AG20443 (cell line): Measurements from ENCODE around the gene KCNJ6.
"Not testable (repeated sequence)": the region's sequence is repeated elsewhere in the genome, so short reads cannot be mapped to it uniquely, and the experiment has no call there.

Source experiments
- DNase-seq: peaks from one replicate; pipeline ENCODE4 v3.0.0; 2012; ENCODE audit warnings: low spot score, mixed read lengths

KCNJ6 gene

DNA sequence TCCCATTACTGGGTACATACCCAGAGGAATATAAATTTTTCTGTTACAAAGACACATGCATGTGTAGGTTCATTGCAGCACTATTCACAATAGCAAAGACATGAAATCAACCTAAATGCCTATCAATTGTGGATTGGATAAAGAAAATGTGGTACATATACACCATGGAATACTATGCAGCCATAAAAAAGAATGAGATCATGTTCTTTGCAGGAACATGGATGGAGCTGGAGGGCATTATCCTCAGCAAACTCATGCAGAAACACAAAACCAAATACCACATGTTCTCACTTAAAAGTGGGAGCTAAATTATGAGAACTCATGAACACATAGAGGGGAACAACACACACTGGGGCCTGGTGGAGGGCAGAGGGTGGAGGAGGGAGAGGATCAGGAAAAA, 272.4 kb downstream of the KCNJ6 start:
- DNase-seq, result not testable (repeated sequence)

DNA sequence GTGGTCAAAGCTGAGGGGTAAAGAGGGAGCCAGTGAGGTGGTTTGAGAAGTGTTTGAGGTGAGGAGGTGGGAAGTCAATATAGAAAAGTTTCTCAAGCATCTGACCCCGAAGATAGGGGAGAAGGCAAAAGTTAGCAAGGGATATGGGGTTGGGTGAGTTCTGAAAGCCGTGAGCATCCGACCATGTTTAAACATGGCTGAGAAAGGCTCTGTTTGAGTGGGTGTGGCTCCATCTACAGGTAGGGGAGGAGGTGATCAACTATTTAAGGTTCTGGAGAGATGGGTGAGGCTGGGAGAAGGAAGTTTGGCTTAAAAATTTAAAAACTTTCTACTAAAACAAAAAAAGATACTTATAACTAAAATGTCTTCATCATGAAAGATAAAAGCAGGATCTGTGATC, 273.8 kb downstream of the KCNJ6 start:
- DNase-seq, result no peak

DNA sequence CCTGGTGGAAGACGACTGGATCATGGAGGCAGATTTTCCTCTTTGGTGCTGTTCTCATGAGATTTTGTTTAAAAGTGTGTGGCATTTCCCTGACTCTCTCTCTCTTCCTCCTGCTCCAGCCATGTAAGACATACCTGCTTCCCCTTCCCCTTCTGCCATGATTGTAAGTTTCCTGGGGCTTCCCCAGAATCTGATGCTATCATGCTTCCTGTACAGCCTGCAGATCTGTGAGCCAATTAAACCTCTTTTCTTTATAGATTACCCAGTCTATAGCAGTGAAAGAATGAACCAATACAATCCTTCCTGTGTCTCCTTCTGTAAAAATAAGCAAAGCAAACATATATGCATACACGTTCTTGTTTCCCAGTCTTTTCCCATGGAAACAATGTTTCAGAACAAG, 276.5 kb downstream of the KCNJ6 start:
- DNase-seq, result no peak

DNA sequence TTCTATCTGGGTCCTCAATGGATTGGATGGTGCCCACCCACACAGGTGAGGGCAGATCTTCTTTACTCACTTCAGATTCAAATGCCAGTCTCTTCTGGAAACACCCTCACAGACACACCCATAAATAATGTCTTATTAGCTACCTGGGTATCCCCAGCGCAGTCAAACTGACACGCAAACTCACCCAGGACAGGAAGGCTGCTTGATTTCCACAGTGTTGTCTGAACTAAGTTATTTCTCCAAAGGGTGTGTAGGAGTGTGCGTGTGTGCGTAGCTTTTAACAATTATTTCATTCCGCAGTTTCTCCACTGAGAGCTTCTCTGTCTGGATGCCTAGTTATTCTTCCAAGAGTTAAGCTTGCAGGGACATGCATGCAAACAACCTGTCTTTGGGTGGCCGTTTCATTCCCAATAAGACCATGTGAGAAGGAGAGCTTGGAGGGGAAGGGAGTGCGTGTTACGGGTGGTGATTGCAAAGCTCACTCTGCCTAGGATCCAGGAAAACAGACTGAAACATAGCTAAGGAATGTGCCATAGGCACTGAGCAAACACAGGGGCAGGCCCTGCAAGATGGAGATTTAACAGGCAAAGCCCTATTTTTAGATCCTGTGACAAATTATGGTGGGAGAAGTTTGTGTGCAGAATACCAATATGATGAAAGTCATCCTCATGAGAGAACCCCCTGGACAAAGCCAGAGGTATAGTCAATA, 280.0 kb downstream of the KCNJ6 start:
- DNase-seq, result peak; percentile 92

DNA sequence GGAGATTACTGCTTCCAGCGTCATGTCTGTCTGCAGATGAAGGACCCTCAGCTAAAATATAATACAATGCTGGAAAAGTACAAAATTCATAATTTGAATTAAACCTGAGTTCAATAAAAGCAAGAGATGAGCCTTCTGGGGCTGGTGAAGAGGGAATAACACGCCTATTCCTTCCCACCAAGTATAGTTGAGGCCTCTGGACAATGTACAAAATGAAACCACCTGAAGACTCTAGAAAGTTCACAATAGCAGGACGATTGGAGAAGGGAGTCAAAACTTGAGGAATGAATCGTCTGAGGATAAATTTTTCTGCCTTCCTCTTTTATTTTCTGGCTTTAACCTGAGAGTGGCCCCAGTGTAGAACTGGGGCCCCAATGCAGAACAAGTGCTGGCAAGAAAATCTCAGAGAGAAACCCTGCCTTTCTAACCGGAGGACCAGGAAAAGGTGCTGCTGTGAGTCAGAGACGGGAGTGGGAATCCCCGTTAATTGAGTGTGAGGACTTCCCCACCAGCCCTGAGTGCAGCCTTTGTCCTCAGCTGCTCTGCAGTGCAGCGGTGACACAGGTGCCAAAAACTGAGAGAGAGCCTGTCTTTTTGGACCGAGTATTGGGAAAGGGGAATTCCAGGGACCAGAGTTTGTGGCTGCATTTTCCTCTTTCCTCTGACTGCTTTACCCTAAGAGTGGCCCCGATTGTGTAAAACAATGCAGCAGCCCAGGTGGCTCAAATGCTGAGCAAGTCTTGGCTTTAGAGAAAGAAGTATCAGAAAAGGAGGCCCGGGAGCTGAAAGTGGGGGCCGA, 284.7 kb downstream of the KCNJ6 start:
- DNase-seq, result no peak

DNA sequence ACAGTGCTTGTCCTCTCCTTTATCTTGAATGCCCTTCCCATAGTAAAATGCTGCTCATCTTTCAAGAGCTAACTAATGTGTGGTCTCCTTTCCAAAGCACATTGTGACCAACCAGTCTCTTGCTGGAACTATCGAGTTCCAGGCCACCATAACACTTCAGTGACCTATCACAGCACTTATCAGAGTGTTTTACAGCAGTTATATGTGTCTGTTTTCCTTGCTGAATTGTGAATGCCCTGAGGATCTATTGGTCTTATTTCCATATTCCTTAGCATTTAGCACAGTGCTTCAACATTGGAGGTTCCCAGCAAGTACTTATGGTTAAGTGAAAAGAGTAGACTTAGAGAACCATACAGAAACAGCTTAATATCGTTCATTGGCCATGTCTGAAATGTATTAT, 285.4 kb downstream of the KCNJ6 start:
- no peak for DNase-seq

DNA sequence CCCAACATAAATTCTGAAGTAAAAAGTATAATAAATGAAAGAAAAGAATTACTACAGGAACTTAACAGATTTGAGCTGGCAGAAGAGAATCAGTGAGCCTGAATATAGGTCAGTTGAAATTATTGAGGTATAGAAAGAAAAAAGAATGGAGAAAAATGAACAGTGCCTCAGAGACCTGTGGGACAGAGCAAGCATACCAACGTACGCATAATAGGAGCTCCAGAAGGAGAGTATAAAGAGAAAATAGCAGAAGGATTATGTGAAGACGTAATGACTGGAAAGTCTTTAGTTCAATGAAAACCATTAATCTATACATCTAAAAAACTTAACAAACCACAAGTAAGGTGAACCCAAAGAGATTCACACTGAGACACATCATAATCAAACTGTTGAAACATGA, 287.9 kb downstream of the KCNJ6 start:
- no peak for DNase-seq

DNA sequence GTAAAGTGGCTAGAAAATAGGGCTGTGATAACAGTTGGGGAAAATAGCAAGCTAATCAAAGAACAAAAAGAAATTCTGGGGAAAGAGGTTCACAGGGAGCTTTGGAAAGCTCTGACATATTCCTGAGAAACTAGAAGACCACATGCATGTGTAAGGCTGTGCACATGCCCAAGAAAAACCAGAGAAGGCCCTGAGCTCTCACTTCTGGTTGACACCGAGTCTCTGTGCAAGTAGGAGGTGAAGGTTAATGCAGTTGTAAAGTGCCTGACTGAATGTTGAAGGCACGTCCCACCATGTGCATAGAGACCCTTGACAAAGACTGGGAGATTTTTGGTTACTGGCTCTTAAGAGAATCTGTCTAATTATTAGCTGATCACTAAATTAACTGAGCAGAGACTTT, 288.7 kb downstream of the KCNJ6 start:
- no peak for DNase-seq

DNA sequence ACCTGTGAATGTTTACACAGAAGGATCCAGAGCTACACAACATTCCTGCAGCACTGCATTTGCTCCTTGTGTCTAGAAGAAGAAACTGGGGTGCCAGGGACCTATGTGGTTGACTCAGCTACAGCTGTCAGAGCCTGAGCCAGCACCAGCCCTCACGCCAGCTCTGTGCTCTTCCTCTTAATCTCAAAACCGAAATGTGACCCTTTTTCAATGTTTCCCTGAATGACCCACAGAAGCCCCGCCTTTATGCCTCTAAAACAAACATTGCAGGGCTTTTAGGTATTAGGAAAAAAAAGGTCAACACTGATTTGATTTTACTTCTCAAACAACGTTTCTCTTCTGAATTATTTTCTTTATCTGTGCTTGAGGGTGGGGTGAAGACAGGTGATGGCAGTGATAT, 289.2 kb downstream of the KCNJ6 start:
- no peak for DNase-seq

DNA sequence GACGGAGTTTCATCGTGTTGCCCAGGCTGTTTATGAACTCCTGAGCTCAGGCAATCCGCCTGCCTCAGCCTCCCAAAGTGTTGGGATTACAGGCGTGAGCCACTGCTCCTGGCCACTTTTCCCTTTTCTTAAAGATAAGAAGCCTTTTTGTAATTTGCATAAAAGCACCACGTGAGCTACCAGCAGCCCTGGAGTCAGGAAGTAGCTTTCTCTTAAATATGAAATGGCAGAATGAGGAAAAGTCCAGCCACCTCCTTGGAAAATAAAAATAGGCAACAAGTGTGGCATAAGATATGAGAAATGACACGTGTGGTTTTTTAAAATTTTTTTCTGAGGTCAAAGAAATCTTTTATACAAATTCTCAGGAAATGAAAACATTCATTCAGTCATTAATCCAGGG, 289.9 kb downstream of the KCNJ6 start:
- DNase-seq, result no peak

DNA sequence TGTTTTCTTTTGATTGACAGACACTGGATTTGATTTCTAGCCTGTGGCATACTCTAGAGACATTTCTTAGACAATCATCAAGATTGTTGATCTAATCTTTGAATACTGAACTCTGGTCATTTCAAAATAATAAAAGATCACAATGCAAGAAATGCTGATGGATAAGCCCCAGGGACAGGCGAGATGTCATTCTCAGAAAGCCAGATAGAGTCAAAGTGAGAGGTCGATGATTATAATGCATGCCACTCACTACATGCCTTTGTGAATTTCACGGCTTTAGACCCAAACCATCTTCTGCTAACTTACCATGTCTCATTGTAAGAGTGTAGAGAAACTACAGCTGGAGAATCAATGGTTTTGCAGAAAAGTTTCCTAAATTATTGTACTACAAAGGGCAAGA, 292.6 kb downstream of the KCNJ6 start:
- no peak for DNase-seq

DNA sequence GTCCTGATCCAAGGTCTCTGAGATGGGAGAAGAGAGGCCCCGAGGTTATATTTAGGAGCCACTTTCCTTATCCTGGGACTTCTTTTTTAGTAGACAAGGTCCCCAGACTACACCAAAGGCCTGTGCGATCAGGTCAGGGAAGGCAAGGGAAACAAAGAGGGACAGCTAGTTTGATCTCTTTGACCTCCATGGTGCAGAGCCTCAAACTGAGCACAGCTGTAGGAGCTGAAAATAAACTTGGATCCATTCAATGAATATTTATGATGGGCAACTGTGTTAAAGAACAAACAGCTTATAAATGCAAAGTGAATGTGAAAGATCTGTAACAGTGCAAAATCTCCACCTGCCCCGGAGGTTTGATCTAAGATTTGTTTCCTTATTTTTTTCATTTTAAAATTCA, 293.1 kb downstream of the KCNJ6 start:
- DNase-seq, result no peak

DNA sequence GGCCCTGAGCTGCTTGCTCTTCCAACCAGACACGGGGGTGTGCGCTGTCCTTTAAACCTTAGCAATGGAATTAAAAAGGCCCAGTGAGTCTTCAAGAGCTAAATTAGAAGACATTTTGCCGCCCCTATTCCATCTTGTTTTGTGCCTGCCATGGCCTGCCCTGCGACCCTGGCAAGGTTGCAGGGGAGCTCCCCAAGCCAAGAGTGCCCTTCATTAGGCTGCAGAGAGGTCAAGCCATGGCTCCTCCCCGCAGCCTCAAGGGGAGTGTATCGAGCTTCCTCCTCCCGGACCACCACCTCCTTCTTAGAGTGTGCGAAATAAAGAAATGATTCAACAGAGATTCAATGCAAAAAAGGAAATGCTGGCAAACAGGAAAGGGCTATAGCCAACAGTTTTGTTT, 293.5 kb downstream of the KCNJ6 start:
- no peak for DNase-seq

DNA sequence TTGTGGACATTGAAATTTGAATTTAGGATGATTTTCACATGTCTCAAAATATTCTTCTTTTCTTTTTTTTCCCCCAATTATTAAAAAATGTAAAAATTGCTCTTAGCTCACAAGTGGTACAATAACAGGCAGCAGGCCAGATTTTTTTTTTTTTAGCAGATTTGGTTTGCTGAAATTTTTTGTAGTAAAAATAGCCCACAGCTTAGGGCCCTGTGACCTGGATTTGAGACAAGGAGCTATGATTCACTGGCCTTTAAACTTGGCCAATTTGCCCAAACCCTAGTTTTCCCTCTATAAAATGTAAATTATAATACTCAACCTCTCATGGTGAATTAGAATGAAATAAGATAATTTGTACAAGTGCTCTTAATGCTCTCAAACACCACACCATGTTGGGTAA, 295.9 kb downstream of the KCNJ6 start:
- DNase-seq, result peak; percentile 36

DNA sequence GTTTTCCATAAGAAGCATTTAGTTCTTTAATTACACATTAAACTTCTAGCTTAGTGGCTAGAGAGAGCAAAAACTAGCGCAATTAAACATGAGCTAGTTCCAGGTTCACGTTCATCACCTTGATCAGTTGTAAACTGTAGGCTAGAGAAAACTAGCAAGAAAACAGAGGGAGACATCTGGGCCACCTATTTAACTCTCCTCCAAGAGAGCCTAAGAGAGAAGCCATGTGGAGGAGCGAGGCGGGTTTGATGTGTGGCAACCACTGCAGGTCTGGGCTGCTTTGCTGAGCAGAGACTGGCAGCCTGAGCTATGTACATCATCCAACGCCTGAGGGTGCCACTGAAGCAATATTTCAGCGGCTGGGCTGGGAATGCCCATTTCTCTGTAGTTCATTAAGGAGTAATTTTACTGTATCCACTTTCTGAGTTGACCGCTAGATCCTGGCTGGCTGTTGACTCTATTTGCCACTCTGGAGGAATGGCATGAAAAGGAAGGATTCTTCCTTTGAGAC, 296.7 kb downstream of the KCNJ6 start:
- DNase-seq, result no peak

DNA sequence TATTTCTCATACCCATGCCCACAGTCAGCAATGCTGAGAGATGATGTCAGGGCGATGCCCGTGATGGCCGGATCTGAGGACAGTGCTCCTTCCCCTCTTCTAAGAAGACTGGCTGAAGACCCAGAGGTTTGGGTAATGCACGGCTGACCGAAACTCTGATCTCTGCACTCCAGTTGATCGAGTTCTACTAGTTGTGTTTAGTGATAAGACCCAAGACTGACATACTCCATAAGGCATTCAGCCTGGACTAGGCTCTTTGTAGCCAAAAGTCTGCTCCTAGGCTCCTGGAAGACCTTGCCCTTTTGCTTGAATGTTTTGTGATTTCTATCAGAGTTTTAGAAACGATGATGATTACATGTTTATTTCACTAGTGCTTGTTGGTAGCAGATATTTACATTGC, 298.2 kb downstream of the KCNJ6 start:
- no peak for DNase-seq

DNA sequence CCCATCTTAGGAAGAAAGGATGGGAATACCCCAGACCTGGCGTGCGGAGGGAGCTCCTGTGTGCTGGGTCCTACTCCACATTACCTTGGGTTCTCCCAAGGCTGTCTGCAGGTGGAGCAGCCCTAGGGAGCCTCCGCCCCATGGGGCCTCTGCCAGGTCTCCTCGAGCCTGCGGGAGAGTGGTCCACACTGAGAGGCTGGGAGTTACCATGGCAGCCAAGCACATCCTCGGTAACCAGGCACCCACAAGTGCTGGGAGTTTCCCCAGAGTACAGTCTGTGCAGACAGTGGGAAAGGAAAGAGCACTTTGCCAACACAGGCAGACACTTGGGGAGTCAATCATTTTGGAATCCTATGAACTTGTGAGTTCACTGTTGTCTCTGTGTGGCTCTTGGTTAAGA, 300.3 kb downstream of the KCNJ6 start:
- no peak for DNase-seq

DNA sequence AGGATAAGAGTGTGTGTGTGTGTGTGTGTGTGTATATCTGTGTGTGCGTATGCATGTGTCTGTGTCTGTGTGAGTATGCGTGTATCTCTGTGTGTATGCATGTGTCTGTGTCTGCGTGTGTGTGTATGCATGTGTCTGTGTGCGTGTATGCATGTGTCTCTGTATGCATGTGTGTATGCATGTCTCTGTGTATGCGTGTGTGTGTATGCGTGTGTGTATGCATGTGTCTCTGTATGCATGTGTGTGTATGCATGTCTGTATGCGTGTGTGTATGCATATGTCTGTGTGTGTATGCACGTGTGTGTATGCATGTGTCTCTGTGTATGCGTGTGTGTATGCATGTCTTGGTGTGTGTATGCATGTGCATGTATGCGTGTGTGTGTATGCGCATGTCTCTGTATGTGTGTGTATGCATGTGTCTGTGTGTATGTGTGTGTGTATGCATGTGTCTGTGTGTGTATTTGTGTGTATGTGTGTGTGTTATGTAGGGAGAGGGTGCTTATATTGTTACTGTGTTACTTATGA, 301.8 kb downstream of the KCNJ6 start:
- no peak for DNase-seq

DNA sequence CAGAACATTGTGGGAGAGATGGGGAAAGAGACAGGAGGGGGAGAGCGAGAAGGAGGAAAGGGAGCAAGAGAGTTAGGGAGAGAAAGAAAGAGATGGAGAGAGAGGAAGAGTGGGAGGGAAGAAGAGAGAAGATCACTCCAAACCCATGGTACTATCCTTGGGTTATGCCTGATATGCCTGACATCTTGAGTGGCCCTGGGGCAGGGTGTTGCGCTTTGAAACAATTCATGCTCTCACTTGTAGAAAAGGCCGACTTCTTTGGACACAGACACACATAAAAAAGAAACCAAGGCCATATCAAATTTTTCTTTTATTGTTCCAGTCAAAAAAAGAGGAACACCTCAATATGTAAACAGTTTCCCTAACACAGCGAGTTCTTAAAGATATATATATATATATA, 309.2 kb downstream of the KCNJ6 start:
- no peak for DNase-seq

DNA sequence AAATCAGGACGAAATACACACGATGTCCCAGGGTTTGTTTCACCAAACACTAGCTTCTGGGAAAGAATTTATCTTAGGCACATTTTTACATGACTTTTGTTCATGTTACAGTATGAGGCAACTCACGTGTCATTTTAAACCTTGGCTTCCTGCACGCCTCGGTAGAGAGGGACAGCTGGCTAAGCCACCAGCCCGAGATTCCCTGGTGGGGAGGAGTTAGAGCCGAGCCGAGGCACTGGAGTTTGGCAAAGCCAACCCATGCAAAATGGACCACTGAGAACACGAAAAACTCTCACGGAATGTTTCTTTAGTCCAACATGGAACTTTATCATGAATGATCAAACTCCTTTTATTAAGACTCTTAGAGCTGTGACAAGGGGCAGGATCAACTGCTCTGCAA, 309.7 kb downstream of the KCNJ6 start:
- DNase-seq, result no peak

DNA sequence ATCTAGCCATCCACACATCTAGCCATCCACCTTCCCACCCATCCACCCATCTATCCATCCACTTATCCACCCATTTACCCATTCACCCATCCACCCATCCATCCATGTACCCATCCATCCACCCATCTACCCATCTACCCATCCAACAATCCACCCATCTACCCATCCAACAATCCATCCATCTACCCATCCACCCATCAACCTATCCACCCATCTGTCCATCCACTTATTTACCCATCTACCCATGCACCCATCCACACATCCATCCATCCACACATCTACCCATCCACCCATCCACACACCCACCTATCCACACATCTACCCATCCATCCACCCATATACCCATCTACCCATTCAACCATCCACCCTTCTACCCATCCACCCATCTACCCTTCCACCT, 311.3 kb downstream of the KCNJ6 start:
- no peak for DNase-seq

DNA sequence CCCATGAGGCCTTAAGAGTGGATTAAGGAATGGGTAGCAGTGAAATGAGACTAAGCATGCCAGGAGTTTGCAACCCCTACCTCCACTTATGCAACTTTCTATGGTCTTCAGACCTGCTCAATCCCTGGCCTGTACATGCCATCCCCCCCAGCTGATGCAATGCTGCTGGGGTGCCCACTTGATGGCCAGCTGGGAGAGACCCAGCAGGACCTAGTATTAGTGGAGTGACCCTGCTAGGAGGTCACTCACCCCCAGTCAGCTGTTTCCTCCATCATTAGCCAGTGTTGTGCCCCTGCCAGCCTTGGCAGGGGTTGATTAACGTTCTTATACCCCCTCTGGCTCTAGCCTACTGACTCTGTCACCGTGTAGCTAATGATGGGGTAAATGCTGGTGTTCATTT, 313.1 kb downstream of the KCNJ6 start:
- DNase-seq, result no peak

DNA sequence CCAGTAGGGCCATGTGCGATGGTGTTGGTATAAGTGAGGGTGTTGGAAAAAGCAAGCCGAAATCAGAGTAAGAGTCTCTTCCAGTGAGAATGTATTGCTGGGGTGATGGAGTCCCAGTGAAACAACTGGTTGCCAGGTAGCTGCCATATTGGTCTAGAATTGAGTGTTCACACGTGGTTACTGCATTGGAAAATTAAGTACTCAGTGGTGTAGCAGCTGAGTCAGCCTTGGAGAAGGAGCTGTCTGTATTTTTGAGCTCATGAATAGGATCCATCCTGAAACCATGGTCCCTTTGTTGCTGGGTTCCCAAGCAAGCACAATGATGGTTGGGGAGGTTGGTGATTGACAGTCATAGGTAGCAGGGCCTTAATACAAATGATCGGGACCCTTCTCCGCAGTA, 314.3 kb downstream of the KCNJ6 start:
- no peak for DNase-seq
